Skin of body (tissue), 2 donors: ENCODE results near the gene ZNHIT1. TPM values are rescaled to one million over a fixed set of nuclear protein-coding genes. Genes with fewer than 3 reads are reported as not detected.

Source experiments
- small RNA-seq: library from RNA; depleted of rRNA; stranded (forward); fragments of <200 nt; gene quantifications from one replicate; pipeline ENCODE3, GENCODE V24; 2014; ENCODE audit warnings: low replicate concordance
- total RNA-seq: library from RNA; depleted of rRNA; stranded (reverse); fragments of >200 nt; gene quantifications from one replicate; pipeline ENCODE4 v1.2.3, GENCODE V29; 2014

Gene ZNHIT1
- total RNA-seq, 1 donor from 2014 or later = 52.8 TPM

Small RNAs within 50 kb of the gene (small RNA-seq; reads per million reads assigned to genes)
- not detected for gene RNU6-1104P

Other genes with a start within 250 kb of the ZNHIT1 start
- gene MUC12, start 248.6 kb upstream of the ZNHIT1 start, total RNA-seq = not detected
- not detected for gene MUC17, start 198.1 kb upstream of the ZNHIT1 start, total RNA-seq
- 10.1 TPM for gene TRIM56, start 132.7 kb upstream of the ZNHIT1 start, total RNA-seq
- 18.1 TPM for gene SERPINE1, start 91.1 kb upstream of the ZNHIT1 start, total RNA-seq
- 51.2 TPM for gene AP1S1, start 63.7 kb upstream of the ZNHIT1 start, total RNA-seq
- 0.10 TPM for gene VGF, start 52.6 kb upstream of the ZNHIT1 start, total RNA-seq
- not detected for gene NAT16, start 37.9 kb upstream of the ZNHIT1 start, total RNA-seq
- not detected for gene MOGAT3, start 17.1 kb upstream of the ZNHIT1 start, total RNA-seq
- 31.2 TPM for gene PLOD3, start 584 bp upstream of the ZNHIT1 start, total RNA-seq
- gene CLDN15, start 19.6 kb downstream of the ZNHIT1 start, total RNA-seq = 3.6 TPM
- 92.0 TPM for gene FIS1, start 26.9 kb downstream of the ZNHIT1 start, total RNA-seq
- 15.6 TPM for gene IFT22, start 103.6 kb downstream of the ZNHIT1 start, total RNA-seq
- gene COL26A1, start 144.7 kb downstream of the ZNHIT1 start, total RNA-seq = 3.5 TPM